IPS-NIHi7 (cell line): Measurements from ENCODE around the gene CDADC1.
"Not testable (repeated sequence)": the region's sequence is repeated elsewhere in the genome, so short reads cannot be mapped to it uniquely, and the experiment has no call there.

Experiments used
- DNase-seq: peaks from one replicate; pipeline ENCODE4 v3.0.0; 2012; ENCODE audit warnings: mixed read lengths; ENCODE audit errors: extremely low spot score

CDADC1 gene

DNA sequence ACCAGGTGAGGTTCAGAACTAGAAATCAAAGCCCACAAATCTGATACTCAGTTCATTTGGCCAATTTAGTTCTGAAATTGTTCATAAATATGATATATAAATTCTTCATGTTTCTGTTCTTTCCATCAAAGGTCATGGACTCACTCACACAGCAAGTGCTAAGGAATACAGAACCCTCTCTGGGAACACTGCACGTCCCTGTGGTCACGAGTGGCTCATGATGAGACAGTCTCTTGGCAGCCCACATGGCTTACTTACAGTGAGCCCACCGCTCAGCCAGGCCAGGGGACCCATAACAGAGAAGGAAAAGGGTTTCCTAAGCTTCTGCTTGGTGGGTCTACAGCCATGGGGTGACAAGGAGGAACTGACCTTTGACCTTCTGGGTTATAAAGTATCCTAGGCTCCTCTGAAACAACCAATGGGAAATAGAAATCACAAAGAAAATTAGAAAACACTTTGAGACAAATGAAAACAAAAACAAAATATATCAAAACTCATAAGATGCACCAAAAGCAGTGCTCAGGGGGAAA, 67.4 kb downstream of the CDADC1 start:
- no peak for DNase-seq

DNA sequence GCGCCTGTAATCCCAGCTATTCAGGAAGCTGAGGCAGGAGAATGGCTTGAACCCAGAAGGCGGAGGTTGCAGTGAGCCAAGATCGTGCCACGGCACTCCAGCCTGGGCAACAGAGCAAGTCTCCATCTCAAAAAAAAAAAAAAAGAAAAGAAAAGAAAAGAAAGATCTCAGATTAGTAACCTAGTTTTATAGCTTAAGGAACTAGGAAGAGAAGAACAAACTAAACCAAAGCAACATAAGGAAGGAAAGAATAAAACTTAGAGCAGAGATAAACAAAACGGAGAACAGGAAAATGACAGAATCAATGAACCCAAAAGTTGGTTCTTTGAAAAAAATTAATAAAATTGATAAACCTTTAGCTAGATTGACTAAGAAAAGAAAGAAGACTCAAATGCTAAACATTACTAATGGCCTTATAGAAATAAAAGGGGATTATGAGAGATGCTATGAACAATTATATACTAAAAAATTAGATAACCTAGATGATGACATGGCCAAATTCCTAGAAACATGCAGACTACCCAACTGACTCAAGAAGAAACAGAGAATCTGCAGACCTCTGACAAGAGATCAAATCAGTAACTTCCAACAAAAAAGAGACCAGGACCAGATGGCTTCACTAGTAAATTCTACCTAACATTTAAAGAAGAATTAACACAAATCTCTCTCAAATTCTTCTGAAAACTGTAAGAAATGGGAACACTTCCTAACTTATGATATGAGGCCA, 68.2 kb downstream of the CDADC1 start:
- DNase-seq: no peak

- DNase-seq: no peak
These were observed 71.8 kb downstream of the CDADC1 start for GRCh38 chr13:49319551-49319950.

- no peak for DNase-seq
These were observed 72.2 kb downstream of the CDADC1 start for GRCh38 chr13:49319951-49320350.

DNA sequence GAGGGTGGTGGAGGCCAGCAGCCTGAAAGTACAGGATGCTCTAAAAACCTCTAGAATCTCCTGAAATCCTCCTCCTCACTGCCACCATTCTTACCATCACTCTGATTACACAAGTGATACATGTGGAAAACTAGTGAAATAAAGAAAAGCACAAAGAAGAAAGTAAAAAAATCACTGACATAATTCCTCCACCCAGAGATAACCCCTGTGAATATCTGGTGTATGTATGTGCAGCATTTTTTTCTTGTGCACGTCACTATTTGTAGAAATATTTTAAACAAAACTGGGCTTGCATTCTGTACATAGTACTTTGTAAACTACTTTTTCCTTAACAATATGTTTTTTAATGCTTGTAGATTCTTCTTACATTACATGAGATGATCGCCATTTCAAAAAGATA, 73.2 kb downstream of the CDADC1 start:
- DNase-seq: no peak

- DNase-seq: no peak
These were observed 75.0 kb downstream of the CDADC1 start for GRCh38 chr13:49322702-49323101.

DNA sequence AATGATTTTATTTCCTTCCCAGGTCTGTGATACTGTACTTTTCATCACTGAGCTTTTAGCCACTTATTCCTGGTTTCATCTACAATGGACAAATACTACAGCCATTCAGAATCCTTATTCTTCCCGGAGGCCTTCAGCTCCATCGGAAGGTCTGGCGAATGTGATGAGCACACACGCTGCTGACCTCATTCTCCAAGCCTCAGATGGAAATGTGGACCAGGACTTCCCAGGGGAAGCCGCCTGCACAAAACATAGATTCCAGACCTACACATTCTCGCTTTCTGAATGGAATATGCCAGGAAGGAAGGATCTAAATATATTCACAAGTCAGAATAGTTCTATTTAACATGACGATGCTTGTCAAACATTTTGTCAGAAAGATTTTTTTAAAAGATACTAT, 75.6 kb downstream of the CDADC1 start:
- DNase-seq: no peak

- DNase-seq: no peak
These were observed 78.6 kb downstream of the CDADC1 start for GRCh38 chr13:49326222-49326917.

DNA sequence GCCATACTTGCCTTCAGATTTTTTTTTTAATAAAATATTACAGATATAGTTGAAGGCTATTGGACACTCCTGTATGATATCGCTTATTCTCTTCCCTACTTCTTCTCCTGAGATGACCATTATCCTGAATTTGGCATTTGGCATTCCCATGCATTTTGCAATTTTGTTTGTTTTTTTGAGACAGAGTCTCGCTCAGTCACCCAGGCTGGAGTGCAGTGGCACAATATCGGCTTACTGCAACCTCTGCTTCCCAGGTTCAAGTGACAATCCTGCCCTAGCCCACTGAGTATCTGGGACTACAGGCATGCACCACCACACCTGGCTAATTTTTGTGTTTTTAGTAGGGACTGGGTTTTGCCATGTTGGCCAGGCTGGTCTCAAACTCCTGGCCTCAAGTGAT, 79.4 kb downstream of the CDADC1 start:
- not testable (repeated sequence) for DNase-seq

GRCh38 chr13:49329831-49330545, 82.3 kb downstream of the CDADC1 start:
- no peak for DNase-seq

DNA sequence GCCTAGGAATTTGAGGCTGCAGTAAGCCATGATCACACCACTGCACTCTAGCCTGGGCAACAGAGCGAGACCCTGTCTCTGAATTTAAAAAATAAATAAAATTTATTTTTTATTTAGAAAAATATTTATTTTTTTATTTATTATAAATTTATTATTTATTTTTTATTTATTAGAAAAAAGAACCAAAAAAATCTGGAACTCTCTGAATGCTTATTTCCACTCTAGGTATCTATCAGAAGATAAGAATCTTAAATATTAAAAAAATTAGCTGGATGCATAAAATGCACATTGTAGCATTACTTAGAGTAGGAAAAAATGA, 82.8 kb downstream of the CDADC1 start:
- DNase-seq: no peak

GRCh38 chr13:49336655-49337054, 88.9 kb downstream of the CDADC1 start:
- DNase-seq: no peak

DNA sequence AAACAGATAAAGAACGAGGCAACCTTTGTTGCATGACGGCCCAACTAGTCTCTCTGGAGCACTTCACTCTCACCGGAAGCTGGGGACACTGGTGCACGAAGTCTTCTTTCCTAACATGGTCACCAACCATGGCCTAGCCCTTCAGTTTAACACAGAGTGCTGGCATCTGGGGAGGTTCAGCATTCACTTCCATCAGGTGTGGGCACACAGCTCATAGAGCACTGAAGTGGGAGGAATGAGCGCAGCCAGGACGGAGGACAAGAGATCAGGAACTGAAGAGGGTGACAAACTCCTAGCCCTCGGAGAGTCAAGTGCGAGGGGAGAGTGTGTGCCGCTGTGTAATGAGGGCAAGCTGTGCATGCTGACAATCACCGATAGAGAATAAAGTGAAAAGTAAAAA, 92.4 kb downstream of the CDADC1 start:
- no peak for DNase-seq

- DNase-seq: no peak
These were observed 93.8 kb downstream of the CDADC1 start for GRCh38 chr13:49341517-49341916.

DNA sequence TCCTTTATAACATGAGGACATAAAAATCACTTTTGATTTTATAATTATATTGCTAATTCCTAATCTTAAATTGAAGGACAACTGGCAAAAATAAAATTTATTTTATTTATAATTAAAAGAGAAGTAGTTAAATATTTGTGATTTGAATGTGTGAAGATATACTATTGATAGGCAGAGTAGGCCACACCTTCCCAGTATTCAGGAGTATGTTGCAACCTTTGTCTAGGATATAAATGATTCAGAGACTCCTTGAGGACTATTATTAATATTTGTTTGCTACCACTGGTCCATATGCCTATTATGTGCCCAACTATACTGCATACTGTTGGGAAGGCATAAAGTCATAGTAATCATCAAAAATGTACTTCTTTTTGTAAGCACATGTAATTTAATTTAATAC, 94.2 kb downstream of the CDADC1 start:
- DNase-seq: no peak

- DNase-seq: no peak
These were observed 94.7 kb downstream of the CDADC1 start for GRCh38 chr13:49342454-49342853.
